ENCODE measurements around the gene TRIP13. TPM values are rescaled to one million over a fixed set of nuclear protein-coding genes. Genes with fewer than 3 reads are reported as not detected.
A peak's percentile ranks its signal among the peaks of the same experiment; 100 is the strongest.
"Not testable (repeated sequence)": the region's sequence is repeated elsewhere in the genome, so short reads cannot be mapped to it uniquely, and the experiment has no call there.

TRIP13 gene
- total RNA-seq, 1 experiment from 2014 or later: 80.4 TPM

DNA sequence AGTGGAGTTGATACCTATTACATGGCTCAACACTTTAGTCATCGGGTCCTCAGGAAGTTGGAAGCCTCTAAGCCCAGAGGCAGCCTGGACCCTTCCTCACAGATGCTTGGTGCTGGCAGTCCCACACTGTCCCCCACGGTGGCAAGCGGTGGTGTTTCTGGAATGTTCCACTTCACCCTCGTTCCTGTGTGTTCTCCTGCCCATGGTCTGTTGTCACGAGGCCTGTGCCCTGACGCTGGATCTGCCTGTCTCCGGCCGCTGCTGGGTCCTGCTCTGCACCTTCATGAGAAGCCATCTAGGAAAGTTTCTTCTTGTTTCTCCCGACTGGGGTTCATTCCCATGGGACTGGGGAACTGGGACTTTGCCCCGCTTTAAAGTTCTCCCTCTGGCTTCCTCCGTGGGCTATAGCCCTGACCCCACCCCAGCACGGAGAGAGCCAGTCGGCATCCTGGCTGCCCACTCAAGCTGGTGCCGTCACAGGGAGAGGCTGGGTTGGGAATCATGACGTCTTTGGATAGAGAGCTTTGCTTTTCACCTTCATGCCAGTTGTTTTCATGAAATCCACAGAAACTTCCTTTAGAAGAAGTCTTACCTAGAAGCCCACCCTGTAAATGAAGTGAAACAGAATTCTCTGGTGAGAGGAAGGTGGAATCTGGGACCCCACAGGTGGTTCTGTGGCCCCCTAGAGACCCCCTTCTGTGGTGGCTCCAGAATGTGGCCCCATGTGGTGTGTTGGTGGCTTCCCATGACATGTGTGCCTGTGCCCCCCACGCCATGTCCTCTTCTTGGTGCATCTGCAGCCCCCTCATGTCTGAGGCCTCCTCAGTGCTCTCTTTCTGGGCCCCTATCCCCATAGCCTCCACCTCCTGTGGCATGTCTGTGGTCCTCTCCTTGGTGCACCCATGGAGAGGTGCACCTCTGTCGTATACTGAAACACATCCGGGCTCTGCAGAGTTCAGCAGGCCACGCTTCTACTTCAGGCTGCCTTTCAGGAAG lies 43.8 kb downstream of the TRIP13 start:
- no peak for DNase-seq (ENCODE audit: low read depth)

DNA sequence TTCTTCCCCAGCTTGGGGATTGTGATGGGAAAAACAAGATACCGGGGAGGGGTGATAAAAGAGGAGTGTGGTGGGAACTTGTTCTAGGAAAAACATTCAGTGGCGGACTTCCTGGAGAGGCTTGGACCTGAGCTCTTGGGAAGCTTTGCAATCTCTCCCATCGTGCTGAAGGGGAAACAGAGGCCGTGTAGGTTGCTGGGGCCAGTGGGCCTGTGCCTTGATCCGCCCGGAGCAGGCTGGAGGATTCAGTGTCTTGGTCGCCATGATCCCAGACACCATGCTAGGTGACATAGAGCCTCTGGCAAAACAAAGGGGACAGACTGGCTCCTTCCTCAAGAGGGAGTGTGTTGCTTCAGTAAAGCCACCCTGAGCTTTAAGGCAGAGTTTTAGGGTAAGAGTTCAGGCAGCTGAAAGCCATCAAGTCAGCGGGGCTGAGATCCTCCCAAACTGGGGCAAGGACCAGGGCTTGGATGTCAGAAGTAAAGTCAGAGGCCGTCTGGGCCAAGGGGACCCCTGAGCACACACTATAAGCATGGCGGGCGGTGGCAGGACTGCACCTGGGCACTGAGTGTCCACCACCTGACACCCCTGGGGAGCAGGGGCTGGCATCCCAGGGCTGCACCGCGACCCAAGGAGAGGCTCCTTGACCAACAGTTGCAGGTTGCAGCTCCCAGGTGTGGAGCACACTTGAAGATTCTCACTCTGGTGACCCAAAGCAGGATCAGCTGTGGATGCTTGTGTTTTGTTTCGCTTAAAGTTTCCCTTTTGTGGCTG lies 44.7 kb downstream of the TRIP13 start:
- no peak for DNase-seq (ENCODE audit: low read depth)

DNA sequence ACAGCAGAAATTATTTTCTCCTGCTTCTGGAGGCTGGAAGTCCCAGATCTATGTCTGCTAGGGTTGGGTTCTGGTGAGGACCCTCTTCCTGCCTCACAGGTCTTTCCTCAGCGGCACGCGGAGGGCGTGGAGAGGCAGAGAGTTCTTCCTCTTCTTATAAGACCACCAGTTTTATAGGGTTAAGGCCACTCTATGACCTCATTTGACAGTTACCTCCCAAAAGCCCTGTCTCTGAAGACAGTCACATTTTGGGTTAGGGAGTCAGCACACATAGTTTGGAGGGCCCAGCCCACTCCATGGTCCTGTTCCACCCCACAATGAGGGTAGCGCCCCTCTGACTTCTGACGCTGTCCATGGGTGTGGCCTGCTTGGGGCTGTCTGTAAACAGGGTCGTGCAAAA lies 46.7 kb downstream of the TRIP13 start:
- no peak for DNase-seq (ENCODE audit: low read depth)

DNA sequence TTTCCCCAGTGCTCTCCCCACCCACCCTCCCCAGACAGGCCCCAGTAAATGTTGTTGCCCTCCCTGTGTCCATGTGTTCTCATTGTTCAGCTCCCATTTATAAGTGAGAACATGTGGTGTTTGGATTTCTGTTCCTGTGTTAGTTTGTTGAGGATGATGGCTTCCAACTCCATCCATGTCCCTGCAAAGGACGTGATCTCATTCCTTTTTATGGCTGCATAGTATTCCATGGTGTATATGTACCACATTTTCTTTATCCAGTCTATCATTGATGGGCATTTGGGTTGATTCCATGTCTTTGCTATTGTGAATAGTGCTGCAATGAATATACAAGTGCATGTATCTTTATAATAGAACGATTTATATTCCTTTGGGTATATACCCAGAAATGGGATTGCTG lies 48.1 kb downstream of the TRIP13 start:
- not testable (repeated sequence) for DNase-seq (ENCODE audit: low read depth)

DNA sequence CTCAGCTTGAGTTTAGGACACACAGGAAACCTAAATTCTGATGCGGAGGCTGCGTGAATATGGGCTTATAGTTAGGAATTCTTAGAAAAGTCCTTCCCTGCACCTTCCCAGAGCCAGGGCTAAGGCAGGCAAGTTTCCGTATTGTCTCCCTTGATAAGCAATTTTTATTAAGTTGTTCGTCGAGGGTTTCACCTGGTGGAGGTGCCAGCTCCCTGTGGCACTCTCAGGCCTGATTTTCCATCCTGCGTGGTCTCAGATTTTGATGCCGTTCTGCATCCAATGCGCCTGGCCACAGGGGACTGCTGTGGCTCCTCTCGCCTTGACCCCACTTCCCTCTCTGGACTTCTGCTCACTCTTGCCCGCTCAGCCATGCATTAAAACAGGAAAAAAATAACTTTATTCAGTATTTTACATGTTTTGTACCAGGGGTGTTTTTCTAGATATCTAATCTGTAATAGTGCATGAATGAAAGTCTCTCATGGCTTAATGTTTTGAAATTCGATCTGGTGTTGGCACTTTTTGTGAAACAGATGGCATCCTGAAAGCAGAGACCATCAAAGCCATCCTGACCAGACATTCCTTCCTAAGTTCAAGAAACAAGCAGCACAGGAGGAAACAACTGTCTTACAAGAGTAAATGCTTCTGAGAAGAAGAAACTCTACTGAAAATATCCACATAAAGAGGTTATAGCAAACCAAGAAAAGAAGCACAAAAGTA lies 50.7 kb downstream of the TRIP13 start:
- peak; percentile 56 for DNase-seq (ENCODE audit: low read depth)

DNA sequence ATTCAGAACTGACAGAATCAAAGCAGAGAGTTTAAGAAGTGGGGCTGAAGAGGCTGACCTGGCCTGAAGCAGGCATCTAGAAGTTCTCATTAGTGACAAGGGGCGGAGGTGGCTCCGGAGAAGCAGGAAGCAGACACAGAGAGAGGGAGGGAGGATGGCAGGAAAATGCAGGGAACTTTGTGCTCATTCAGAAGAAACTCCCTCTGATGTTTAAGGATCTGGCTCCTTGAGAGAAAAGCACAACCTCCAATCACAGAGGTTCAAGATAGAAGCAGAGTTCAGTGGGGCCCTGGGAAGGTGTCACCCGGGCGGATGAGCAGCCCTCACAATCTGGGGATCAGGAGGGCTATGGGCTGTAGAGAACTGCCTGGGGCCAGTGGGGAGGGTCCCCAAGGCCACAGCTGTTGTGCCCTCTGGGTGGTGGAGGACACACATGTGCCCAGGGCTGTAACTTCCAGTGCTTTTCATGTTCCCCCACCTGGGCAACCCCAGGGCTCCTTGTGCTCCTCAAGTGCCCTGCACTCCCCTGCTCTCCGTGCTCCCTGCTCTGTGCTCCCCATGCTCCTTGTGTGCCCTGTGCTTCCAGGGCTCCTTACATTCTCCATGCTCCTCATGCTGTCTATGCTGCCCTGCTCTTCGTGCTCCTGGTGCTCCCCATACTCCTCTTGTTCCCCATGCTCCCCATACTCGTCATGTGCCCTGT lies 51.4 kb downstream of the TRIP13 start:
- DNase-seq (ENCODE audit: low read depth): peak; percentile 36

DNA sequence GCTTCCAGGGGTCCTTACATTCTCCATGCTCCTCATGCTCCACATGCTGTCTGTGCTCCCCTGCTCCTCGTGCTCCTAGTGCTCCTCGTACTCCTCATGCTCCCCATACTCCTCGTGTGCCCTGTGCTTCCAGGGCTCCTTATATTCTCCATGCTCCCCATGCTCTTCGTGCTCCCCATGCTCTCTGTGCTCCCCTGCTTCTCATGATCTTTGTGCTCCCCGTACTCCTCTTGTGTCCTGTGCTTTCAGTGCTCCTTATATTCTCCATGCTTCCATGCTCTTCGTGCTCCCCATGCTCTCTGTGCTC lies 51.9 kb downstream of the TRIP13 start:
- DNase-seq (ENCODE audit: low read depth): no peak

DNA sequence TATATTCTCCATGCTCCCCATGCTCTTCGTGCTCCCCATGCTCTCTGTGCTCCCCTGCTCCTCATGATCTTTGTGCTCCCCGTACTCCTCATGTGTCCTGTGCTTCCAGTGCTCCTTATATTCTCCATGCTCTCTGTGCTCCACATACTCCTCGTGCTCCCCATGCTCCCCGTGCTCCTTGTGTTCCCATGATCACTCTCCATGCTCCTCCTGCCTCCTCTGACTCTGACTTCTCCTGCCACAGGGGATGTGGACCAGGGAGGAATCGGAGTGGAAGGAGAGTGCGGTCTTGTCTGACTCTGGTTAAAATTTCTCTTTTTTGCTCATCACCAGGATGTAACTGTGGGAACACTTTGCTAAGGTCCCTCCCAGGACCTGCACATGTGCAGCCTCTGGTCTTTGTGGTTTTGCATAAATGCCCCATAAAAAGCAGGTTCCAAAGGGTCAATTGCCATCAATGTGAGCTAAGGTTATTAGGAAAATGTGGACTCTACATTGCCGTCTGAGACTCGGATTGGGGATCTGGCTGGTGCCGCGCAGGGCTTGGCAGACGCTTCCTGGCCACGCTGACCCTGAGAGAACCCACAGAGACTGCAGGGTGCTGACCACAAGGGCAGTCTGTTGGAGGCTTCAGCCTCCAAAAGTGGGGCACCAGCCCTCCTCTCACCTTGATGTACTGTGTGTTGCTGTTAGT lies 52.5 kb downstream of the TRIP13 start:
- peak; percentile 96 for DNase-seq (ENCODE audit: low read depth)

DNA sequence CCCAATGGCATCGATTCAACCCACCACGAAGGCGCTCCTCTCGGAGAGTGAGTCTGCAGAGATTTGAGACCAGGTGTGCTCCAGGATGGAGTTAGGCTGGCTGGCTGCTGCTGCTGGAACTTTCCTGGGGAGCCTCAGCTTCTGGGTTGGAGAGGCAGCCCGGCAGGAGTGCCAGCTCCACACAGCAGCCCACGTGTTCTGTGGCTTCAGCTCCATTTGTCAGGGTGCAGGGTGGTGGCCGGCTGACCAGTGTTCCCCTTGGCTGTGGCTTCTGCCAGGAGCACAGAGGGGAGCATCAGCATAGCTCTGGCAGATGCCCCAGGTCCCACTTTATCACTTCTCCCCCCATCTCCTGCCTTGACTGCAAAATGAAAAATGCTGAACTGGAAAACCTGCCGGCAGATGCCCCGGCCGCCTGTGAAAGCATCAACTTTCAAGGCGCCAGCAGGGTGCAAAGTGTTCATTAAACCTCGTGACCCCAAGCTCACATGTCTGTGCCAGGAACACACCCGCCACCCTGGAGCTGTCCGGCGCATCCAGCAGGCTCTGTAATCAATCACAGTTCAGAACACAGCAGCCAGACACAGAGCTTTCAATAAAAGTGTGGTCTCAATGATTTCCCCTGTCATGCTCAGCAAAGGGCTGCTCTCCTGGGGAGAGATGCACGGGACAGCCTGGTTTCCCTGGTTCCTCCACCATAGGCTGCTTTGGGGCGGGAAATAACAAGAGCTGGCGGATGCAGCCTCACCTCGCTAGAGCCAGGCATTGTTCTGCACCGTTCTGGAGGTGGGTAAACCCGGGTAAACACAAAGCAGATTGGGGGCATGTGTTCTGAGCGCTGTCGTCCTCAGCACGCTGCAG lies 53.2 kb downstream of the TRIP13 start:
- peak; percentile 80 for DNase-seq (ENCODE audit: low read depth)

DNA sequence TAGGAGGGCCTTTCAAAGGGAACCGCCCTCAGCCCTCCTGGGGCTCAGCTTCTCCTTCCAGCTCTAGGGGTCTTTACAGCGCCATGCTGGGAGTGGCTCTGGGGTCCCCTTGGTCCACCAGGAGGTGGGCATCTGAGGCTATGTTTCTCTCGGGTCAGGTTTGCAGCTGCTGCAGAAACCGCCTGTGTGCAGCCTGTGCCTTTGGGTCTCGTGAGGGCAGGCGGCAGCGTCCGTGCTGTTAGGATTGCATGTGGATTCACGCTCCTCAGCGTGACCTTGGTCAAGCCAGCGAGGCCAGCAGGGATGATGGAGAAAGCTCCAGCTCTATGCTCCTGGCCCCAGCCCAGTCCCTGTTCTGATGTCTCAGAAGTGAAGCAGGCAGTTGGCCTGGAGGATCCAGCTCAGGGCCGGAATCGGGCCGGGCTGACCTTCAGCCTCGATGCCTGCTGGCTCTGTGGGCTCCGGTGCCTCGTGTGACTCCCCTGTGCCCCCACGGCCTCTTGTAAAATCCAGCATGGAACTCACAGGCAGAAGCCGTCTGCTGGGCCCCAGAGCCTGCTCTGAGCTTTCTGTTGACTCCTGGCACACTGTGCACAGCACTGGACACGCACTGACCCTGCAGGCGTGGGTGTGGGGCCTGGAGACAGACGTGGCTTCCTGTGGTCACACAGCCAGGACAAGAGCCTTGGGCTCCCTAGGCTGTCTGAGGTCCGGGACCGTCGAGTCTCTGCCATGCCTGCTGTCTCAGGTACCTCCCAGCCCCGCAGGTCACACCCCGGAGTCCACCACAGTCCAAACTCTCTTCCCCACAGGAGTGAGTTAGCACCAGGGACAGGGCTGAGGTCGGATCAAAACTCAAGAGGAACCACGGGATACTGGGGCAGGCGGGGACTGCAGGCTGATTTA lies 54.3 kb downstream of the TRIP13 start:
- DNase-seq (ENCODE audit: low read depth): peak; percentile 85

DNA sequence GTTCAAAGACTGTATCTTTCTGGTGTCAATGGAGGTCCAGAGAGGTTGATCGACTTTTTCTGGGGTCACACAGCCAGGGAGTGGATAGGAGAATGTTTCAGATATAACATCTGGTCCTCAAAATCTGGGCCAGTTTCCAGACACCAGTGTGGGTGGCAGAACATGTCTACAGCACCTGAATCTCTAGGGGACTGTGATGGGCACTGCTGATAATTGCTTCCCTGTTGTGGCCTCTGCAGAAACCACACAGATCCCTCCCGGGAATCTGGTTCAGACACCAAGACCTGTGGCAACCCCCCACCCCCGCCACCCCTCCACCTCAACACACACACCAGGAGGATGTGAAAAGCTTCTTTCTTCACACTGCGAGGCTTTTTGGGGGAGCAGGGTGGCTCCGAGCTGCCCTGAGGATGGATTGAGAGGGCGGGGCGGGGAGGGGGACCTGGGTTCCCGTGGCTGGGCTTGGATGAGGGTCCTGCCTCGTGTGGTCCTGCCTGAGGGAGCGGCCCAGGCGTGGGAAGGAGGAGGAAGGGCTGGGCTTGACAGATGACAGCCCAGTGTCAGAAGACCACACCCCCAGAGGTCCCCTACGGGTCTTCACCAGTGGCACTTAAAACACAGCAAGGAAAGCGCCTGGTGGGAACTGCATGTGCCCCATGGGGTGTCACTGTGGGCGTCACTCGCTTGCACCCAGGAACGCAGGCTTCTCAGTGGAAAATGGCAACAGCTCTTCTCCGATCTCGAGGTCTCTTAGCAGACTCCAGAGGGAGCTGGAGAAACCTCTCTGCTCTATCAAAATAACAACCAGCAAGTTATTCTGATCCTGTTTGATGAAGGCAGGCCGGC lies 55.2 kb downstream of the TRIP13 start:
- peak; percentile 93 for DNase-seq (ENCODE audit: low read depth)

DNA sequence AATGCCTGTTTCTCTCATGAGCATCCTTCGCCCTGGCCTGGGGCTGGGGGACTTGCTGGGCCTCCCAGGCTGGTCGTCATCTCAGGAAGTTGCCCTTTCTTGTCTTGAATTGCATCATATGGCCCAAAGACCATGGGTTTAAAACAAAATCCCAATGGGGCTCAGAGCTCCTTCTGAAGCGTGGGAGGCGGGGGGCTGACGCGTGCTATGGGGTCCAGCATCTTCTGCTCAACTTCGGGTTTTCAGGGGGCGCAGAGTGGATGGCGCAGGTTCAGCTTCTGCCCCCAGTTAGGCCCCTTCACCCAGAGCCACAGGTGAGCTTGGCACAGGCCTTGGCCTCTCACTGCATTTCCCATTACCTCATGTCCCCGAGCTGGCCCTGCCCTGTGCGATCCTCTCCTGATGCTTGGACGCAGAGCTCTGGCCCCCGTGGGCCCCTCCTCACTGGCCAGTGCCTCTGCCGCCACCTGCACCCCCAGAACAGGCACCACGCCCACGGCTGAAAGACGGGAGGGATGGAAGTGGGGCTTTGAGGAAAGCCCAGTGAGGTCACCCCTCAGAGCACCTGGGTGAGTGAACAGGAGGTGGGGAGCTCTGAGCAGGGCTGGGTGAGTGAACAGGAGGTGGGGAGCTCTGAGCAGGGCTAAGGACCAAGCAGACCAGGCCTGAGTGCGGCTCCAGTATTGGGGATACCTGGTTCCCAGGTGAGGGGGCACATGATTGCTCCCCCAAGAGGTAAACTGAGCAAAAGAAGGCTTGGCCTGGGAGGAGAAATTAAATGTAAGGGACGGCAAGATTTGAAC lies 56.0 kb downstream of the TRIP13 start:
- no peak for DNase-seq (ENCODE audit: low read depth)

DNA sequence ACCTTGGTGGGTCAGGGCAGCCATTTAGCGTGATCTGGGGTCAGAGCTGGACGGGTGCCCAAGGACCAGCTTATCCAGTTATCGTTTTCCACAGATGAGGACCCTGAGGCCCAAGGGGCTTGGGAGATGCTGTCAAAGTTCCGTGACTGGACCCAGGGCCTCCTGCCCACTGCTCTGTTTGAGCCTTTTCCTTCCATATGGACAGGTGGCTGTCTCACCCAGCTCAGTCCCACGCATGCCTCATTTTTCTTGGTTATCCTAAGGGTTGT lies 56.5 kb downstream of the TRIP13 start:
- DNase-seq (ENCODE audit: low read depth): no peak

DNA sequence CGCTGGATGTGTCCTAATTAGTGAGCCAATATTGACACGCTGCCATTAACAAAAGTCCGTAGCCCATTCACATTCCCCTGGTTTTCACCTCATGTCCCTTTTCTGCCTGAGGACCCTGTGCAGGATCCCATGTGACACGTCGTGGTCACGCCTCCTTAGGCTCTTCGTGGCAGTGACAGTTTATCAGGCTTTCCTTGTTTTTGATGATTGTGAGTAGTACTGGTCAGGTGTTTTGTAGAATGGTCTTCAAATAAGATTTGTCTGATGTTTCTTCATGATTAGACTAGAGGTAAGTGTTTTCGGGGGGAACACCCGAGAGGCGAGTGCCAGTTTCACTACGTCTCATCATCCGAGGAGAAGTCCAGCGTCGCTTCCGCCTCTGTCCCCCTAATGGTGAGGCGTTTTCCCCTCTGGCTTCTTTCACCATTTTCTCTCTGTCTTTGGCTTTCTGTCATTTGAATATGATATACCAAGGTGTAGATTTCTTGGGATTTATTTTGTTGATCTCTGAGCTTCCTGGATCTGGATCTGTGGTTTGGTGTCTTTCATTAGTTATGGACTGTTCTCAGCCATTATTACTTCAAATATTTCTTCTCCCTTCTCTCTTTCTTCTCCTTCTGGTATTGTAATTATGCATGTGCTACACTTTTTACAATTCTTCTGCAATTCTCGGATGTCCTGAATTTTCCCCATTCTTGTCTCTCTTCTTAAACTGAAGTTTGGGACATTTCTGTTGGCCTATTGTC lies 57.3 kb downstream of the TRIP13 start:
- no peak for DNase-seq (ENCODE audit: low read depth)

DNA sequence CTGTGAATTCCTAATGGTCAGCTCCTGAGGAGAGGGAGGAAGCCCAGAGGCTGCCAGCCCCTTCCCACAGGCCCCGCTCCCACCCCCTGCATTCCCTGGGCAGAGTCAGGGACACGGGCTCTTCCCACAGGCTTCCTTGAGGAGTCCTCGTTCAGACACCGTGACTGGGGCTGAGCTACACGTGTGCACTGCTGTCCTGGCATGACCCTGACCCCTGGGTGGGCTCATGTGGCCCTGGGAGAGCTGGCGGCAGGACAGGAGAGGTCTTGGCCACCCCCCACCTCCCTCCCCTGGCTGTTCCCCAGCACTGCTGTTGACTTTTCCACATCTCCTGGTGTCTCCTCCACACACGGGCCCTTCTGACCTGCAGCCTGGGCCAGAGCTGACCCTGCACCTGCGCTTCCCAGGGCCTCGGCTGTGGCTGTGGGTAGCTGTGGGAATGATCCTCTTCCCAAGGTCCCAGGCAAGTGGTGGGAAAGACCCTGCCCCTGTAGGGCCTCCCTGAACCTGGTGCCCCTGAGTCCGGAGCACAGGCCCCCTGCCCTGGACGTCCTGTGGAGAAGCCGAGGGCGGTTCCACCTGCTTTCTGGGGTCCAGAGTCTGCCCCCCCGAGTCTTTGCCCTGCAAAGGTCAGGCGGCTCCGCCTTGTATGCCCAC lies 59.4 kb downstream of the TRIP13 start:
- DNase-seq (ENCODE audit: low read depth): no peak

DNA sequence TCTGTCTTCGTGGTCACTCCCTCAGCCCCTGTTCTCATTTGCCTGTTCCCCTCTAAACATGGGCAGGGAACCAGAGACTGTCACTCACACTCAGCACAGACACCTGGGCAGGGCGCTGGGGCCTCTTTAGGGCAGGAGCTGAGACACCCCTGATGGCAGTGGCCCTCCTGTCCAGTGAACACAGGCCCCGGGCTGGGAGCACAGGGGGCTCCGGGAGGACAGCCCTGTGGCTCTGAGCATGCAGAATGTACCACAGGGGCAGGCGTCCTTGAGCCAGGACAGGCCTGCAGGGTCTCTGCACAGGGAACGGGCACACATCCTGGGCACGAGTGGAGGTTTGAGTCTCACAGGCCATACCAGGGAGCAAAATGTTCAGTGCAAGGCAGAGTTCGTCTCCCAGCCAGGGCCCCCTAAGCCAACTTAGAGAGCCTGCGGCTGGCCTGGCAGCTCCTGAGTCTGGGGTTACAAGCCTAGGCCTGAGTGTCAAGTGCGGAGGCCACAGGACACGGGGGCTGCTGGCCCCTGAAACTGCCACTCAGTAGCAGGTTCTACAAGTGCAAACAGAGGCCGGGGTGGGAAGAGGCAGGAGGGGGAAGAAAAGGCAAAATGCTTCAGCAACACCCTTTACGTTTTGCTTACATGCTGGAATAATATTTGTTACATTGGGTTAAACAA lies 60.0 kb downstream of the TRIP13 start:
- no peak for DNase-seq (ENCODE audit: low read depth)

Measured in RPMI7951 (cell line).